D341Med (cell line): ENCODE data around the gene HCN4.

ENCODE experiments used
- DNase-seq: peaks from one replicate; pipeline ENCODE4 v3.0.0; 2012; ENCODE audit warnings: low spot score

Gene HCN4

DNA sequence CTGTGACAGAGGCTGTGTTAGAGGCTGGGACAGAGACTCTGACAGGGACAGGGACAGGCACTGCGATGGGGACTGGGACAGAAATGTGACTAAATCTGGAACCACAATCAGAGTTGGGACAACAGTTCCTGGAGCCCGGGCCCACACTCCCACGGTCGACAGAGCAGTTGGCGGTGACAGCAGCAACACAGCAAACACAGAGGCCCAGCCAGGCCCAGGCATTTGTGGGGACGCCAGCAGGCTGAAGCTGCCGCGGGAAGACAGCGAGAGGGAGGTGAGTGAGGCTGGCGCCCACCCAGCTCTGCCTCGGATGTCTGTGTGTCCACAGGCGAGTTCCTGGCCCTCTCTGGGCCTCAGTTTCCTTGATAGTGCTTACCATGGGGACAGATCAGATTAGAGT is 9.3 kb upstream of the HCN4 start:
- no peak for DNase-seq

DNA sequence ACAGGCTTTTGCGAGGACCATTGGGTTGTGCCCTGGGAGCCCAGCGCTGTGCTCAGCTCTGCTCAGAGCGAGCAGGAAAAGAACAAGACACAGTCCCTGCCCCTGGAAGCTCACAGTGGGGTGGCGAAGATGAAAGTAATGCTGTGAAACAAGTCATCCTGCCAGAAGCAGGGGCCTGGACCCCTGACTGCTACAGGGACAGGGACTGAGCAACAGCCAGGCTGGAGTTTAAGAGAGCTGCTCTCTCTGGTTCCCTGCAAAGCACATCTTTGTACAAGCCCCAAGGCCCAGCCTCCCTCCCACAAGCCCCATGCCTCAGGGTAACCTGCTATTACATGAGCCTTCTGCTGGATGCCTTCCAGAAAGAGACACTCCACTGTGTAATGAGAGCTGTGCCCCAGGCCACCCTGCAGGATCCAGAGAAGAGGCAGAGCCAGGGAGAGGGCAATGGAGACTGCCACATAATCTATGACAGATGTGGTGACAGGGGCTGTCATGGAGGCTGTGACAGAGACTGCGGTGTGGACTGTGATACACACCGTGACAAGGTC is 7.1 kb upstream of the HCN4 start:
- DNase-seq = no peak

DNA sequence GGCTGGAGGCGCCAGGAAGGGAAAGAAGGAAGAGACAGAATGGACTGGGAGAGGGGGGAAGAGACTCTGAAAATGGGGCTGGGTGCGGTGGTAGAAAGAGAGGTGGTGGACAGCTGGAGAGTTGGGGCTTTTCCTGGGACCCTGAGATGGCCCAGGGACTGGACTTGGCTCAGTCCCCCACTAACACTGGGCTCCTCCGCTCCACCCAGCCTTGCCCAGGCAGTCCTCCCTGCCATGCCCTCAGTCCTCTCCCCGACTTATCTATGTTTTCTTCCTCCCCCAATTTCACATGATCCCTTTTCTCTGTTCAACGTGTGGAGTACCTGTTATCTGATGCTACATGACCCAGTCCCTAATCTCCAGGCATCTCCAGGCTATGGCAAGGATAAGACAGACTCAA is 6.3 kb upstream of the HCN4 start:
- no peak for DNase-seq

DNA sequence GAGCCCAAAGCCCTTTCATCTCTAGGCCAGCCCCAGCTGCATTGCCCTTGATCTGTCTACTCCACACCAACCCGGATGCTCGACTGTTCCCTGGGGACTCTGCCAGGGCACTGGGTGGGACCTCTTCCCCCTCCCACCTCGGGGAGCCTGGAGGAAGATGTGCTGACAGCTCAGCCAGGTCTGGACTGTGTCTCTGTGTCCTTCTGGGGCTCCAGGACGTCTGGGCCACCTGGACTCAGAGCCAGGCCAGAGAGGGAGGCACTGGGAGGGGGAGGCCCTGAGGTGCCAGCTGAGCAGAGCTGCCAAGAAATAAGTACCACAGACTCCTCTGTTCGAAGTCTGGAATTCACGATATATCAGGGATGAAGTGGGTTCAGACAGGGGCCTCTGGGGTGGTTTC is 5.8 kb upstream of the HCN4 start:
- DNase-seq = no peak

DNA sequence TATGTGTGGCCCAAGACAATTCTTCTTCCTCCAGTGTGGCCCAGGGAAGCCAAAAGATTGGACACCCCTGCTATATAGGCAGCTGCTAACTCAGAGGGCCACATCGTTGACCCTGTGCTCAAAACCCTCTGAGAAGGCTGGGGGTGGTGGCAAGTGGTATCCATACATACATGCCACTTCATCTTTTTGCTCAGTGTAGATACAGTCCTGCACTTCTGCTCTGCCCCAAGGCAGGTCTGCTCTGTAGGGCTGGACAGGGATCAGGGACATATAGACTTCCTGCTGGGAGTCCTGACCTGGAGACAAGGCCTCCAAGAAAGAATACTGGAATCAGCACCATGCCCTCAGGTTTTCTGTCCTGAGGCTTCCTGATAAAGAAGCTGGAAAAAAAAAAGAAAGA is 4.5 kb upstream of the HCN4 start:
- DNase-seq = no peak

DNA sequence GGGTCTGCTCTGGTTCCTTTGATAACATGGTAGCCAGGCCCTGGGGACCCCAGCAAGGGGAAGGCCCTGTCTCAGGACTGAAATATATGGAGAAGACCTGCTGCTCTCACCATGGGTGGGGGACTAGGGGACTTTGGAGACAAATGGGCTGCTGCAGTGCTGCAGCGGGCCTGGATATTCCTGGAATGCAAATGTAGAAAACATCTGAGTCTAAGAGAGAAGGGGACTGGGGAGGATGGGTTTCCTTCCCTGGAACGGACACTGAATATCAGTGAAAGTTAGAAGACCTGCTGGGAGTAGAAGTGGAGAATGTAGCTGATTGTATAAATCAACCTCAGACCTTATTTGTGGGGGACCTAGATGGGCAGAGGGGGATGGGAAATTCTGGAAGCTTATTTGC is 3.1 kb upstream of the HCN4 start:
- DNase-seq = no peak

DNA sequence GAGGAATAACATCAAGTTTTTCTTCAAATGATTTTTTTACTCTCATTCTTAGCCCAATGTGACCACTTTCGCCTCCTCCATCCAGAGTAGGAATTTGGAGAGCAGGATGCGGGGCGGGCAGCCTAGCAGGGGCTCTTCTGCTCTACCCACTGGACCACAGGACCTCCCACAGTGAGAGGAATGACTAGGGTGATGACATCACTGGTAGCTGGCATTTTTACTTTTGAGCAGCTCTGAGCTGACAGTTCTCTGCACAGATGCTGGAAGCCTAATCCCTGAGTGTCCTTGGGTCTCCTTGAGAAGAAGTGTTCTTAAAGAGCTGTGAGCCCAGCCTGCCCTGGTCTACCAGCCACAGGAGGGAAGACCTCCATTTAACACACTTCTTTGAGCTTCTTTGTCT is 1.4 kb upstream of the HCN4 start:
- DNase-seq = no peak

DNA sequence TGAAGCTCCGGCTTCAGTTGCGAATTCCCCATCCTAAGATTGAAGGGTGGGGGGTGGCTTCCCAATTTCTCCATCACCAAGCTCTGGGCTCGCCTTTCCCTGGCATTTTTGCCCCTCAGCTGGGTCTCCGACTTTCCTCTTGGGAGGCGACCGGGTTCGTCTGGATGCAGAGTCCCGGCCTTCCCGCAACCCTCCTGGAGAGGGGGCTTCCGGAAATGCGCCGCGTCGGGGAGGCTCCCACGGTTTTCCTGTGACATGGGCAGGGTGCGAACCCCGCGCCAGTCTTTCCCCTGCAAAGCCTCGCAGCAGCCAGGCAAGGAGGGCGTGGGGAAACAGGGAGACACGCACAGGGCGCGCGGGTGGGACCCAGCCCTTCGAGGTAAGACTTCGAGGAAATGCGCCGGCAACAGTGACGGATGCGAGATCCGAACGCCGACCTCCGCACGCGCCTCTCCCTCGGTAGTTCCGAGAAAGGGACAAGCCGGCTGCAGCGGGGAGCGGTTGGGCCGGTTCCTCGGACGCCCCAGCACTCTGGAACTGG is 466 bp upstream of the HCN4 start:
- peak; percentile 47 for DNase-seq

DNA sequence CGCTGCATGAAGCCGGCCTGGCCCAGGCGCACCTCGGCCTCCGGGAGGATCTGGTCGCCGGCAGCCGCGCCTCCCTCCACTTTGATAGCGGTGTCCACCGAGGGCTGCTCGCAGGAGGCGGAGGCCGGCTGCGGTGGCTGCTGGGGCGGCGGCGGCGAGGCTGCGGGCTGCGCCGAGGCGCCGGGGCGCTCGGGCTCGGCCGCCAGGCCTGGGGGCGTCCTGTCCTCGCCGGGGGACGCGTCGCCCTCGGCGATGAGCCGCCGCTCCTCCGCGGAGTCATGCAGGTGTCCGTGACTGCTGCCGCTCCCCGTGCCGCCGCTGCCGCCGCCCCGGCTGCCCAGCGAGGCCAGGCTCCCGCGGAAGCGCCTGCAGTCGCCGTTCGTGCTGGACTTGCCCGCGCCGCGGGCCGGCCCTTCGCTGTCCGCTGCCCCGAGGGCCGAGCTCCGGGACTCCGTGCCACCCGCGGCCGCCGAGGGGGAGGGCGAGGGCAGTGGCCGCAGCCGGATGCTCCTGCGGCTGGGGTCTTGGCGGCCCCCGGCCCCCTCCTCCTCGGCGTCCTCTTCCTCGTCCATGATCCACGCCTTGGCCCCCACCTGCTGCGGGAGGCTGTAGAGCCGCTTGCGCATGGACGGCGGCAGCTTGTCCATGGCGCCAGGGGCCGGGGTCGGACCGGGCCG is 996 bp downstream of the HCN4 start:
- peak; percentile 62 for DNase-seq

DNA sequence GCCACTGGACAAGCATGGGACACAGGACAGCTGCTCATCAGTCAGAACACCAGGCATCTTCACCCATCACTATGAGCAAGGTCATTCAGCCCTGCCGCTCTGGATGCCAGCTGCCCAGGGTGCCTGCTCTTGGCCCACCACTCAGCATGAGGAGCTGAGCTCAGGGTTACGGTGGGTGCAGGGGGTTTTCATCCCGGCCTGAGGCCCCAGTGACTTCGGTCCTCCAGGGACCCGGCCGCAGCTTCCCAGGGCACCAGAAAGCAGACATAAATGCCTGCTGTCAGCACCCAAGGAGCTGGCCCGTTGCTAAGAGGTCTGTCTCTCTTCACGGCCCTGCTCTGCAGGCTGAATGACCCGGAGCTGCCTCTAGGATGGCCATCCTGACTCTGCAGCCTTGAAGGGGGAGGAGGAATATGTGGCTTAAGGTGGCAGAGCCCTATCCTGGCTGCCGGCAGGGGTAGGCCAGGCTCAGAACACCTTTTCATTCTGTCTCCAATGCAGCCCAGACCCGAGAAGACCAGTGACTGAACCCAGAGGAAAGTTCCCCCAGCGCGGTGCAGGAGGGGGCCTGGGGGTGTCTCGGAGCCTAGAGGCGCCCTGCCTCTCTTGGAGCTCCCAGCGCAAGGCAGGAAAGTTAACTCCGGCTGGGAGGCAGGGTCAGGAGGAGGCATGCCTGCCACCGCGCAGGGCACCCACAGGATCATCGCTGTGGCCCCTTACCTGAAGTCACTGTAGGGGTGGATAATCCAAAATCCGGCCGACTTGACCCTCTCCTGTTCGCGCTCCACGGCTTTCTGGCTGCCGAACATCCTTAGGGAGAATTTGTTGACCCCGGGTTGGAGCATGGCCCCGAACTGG is 1.8 kb downstream of the HCN4 start:
- no peak for DNase-seq

DNA sequence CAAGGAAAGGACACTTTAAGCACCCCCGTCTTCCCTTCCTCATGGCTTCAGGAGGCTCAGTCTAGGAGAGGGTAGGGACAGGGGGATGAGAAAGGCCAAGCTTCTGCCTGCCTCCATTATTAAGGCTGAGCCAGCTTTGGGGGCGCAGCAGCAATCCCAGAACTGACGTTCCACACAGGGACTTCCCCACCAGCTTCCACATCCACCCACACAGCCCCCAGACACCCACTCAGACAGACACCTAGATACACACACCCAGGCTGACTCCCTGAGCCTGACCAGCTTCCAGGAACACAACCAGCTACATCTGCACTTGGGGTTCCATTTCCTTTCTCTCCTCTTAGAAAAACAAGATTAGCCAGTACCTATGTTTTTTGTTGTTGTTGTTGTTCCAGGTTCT is 4.7 kb downstream of the HCN4 start:
- DNase-seq = no peak

DNA sequence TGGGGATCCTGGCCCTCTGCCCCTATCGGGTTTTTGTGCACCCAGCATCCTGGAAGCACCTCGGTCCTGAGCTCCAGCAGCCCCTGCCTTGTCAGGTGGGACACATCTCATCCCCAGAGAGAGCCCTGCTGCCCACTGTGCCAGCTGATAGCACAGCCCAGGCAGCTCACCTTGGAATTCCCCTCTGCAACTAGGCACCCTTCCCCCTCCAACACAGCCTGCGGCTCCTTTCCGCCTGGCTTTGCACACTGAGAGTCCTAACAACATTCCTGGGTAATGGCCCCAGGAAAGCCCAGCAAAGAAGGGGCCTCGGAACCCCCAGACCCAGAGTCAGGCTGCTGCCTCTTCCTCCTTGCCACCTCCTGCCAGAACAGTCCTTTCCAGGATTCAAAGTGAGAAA is 5.9 kb downstream of the HCN4 start:
- DNase-seq = no peak

DNA sequence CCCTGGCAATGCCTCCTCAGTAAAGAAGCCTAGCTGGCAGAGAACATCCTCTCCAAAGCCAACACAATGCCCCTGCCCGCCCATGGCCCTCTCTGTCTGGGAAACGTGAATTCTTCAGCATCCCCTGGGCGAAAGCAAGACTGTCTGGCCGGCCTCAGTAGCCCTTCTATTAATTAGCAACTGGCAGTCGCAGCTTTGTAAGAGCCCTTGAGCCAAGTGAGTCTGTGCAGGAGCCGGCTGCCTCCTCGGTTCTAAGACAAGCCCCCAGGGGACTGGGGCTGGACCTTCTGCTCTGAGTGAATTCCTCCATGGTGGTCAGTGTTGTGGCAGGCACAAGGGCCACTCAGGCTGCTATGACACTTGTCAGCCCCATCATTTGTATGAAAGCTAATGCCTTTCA is 7.4 kb downstream of the HCN4 start:
- DNase-seq = no peak

DNA sequence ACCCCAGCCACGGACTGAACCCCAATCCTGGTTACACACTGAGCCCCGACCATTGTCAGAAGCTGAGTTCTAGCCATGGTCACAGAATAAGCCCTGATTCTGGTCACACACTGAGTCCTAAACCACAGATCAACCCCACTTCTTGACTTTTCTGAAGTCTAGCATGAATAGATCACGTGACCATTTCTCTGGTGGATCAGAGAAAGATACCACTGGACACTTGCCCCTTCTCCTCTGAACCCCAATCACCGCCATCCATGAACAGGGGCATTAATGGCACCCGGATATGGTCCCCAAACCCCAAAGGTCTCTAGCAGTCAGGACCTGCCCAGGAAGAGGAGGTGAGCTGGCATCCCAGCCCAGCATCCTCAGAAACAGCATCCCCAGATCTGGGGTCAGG is 9.1 kb downstream of the HCN4 start:
- no peak for DNase-seq

DNA sequence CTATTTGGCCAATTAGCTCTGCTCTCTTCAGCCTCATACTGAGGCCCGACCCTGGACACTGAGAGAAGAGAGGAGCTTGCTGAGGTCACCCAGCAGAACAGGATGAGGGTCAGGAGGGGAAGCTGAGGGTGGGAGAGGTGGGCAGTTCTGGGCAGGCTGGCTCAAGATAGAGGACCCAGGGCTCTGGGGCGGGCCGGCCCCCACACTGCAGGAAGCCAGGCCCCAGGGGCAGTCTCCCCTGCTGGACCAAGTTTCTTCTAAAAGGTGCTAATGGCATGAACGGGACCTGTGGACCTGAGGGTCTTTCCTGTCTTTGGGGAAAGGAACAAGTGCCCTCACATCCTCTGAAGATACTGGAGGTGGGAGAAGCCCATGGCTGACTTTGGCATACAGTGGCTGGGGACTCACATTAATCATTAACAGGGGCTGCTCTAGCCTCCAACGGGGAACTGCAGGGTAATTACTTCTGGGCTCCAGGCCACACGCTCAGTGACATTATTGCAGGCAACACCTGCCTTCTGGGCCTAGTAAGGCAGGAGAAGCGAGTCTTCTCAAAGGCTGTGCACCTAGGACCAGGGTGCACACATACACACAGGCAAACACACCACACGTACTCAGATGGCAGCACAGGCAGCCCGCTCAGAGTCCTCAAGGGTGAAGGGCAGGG is 10.6 kb downstream of the HCN4 start:
- DNase-seq = no peak

DNA sequence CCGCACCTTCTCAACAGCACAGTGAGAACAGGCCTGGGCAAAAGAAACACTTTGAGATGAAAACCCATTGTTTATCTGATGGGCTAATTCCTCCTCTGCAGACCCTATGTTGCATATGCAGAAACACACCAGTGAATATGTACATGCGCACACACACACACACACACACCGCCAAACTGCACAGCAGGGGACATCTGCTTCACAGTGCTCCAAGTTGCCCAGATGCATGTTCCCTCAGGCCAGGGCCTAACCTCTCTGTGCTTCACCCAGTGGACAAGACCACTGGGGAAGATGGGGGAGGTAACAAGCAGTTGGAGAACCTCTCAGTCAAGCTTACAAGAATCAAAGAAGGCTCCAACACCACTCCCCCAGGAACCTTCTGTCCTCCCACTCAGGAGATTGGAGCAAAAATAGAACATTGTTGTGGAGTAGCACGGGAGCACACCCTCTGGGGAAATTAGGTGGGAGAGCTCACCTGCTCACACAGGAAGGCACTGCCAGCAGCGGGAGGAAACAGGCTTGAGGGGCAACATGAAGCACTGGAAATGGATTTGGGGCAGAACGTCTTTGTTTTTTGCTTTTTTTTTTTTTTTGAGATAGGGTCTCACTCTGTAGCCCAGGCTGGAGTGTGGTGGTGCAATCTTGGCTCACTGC is 13.0 kb downstream of the HCN4 start:
- no peak for DNase-seq

DNA sequence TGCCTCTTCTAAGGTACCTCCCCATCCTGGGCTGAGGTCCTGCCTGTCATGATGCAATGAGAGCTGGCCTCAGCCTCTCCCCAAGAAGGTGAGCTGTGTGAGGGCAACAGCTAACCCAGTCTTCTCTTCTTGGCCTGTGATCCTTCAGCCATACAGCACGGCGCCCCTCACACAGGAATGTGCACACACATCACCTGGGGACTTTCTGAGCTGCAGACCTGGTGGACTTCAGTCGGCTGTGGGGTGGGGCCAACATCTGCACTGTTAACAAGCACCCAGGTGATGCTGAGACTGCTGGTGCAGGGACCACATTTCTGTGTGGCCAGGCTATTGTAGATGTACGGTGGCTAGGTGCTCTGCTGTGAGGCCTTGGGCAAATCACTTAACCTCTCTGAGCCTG is 14.5 kb downstream of the HCN4 start:
- no peak for DNase-seq

DNA sequence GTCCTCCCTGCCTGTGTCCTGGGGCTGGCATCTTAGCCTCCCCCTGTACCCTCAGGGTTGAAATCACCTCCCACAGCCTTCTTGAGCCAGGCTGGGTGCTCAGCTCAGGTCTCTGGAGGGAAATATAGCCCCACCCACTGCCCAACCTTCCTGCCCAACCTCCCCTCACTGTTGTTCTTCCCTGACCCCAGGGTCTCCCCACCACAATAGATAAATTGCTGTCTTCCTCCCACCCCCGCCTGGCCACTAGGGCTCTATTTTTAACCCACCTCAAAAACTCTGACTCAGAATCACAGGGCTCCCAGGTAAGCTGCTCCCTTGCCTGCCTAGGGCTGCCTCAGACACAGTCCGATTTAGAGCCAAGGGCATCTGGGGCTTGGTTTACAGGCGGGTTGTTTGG is 15.0 kb downstream of the HCN4 start:
- DNase-seq = no peak

DNA sequence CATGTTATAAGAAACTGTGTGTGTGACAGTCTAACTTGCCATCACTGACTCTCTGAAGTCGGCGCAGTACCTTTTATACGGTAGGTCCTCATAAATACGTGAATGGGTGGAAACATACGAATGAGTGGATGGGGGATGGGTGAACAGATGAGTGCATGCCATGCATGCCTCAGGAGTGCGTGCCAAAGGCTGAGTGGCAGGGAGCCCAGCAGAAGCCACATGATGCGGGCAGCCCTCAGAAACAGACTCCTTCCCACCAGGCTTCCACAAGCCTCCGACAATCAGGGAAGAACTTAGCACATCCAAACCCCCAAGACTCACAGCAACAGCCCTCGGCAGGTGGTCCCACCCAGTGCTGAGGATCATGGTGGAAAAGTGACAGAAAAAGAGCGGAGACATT is 16.7 kb downstream of the HCN4 start:
- no peak for DNase-seq

DNA sequence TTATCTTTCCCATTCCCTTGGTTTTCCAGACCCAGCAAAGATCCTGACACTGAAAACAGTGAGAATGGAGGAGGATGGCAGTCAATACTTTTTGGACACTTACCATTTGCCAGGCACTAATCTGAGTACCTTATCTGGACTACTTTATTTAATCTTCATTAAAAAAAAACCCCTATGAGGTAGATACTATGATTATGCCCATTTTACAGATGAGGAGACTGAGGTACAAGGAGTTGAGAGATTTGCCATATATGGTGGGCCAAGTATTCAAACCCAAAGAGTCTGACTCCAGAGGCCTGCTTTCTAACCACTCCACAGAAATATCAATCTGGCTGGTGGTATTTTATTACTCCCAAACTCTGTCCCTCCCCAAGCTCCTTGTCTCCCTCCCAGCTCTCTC is 19.6 kb downstream of the HCN4 start:
- DNase-seq = no peak

DNA sequence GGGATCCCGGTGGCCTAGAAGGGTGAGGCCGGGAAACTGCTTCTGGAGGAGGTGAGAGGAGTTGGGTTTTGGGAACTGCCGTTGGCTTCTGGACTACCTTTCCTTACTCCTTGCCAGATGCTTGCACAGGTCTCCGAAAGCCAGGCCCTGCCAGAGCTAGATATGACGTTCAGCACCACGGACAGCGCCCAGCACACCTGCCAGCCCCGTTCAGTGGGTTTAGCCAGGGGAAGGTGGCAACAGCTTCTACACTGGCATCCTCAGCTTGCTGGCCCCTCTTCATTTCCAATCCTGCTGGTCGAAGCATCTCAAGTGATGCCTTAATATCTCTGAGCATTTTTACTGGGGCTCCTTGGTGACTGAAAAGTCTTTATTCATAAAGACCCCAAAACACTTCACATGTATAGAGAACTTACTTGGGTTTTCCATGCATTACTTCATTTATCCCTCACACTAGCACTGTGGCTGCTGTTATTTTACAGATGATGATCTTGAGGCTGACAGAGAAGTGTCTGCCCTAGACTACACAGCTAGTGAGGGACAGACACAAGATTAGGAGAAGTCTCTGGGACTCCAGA is 21.9 kb downstream of the HCN4 start:
- no peak for DNase-seq

DNA sequence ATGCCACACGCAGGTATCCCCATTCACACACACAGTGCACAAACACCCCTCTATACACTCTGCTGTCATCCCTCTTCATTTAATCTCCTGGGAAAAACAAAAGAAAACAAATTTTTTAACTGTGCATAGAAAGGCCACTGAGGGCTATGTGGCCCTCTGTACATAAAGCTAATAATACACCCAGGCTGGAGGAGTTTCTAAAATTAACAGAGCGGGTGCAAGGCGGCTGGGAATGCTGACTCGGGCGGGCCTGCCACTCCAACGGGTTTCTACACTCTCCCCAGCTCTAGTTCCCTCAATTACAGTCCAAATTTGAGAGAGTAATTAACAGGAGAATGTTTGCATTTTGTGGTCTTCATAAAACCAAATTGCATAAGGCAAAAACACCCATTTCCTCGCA is 23.1 kb downstream of the HCN4 start:
- DNase-seq = no peak
